GM19463 (cell line): ENCODE measurements around the gene DLK1.

ENCODE experiments used
- ATAC-seq: cut with Tn5 transposase; IDR thresholded peaks from one replicate; pipeline ENCODE4 v1.9.1; 2021; ENCODE audit warnings: mild to moderate bottlenecking, moderate library complexity; ENCODE audit not compliant: unreplicated experiment

The DLK1 gene

GRCh38 chr14:100787659-100788058 is 61.0 kb downstream of the DLK1 start:
- ATAC-seq = no peak
